ENCODE results near the gene MEX3D. TPM values are rescaled to one million over a fixed set of nuclear protein-coding genes. Genes with fewer than 3 reads are reported as not detected.

The MEX3D gene
- polyA plus RNA-seq, 4 donors, result 4.1 to 14.8 (median 8.7) TPM

DNA sequence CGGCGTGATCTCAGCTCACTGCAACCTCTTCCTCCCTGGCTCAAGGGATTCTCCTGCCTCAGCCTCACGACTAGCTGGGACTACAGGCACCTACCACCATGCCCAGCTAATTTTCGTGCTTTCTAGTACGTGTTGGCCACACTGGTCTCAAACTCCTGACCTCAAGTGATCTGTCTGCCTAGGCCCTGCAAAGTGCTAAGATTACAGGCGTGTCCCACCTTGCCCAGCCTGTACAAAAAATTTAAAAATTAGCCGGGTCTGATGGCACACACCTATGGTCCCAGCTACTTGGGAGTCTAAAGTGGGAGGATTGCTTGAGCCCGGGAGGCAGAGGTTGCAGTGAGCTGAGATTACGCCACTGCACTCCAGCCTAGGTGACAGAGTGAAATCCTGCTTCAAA is 4.7 kb upstream of the MEX3D start:
- Histone ChIP-seq H3K27me3 (ENCODE audit: control insufficient read depth in 3 of 3, insufficient read depth in 3 of 3, low read length in 3 of 3) (peaks cover 0 to 10% (median 0%) of the 10 kb centered on the region in 3 donors), H3K36me3 (ENCODE audit: control insufficient read depth in 3 of 3, insufficient read depth in 2 of 3, low read depth in 1 of 3, low read length in 3 of 3) (peaks cover 3 to 30% (median 6%) of the 10 kb centered on the region in 3 donors), H3K4me3 (ENCODE audit: low read depth in 1 of 3, low read length in 3 of 3) (no peak overlapping the region), H3K4me1 (ENCODE audit: control insufficient read depth in 3 of 3, insufficient read depth in 2 of 3, low read depth in 1 of 3, low read length in 2 of 3) (peaks cover 0 to 3% (median 0%) of the 10 kb centered on the region in 3 donors), H3K9me3 (ENCODE audit: control insufficient read depth in 2 of 2, insufficient read depth in 1 of 2, low read depth in 1 of 2, low read length in 1 of 2) (peaks cover 0 to 5% of the 10 kb centered on the region in 2 donors), H3K27ac (ENCODE audit: low read depth in 1 of 3, low read length in 2 of 3) (no peak overlapping the region)
- DNase-seq (no peak), FAIRE-seq (no peak)
- 68 to 82% (median 75%) methylated on average over 9 of the region's 9 CpGs for WGBS, 3 donors

GRCh38 chr19:1571358-1571757 is 3.2 kb upstream of the MEX3D start:
- DNase-seq (no peak), FAIRE-seq (no peak)
- peaks cover 0 to 5% of the 10 kb centered on the region in 2 donors for H3K9me3 ChIP-seq (ENCODE audit: control insufficient read depth in 2 of 2, insufficient read depth in 1 of 2, low read depth in 1 of 2, low read length in 1 of 2)
- H3K4me3 ChIP-seq (ENCODE audit: low read depth in 1 of 3, low read length in 3 of 3), result no peak overlapping the region
- peaks cover 0 to 16% (median 0%) of the 10 kb centered on the region in 3 donors for H3K36me3 ChIP-seq (ENCODE audit: control insufficient read depth in 3 of 3, insufficient read depth in 2 of 3, low read depth in 1 of 3, low read length in 3 of 3)
- H3K4me1 ChIP-seq (ENCODE audit: control insufficient read depth in 3 of 3, insufficient read depth in 2 of 3, low read depth in 1 of 3, low read length in 2 of 3), result peaks cover 0 to 4% (median 1%) of the 10 kb centered on the region in 3 donors
- no peak overlapping the region for H3K27ac ChIP-seq (ENCODE audit: low read depth in 1 of 3, low read length in 2 of 3)
- WGBS, 3 donors, result 87 to 91% (median 90%) methylated on average over 12 of the region's 12 CpGs
- H3K27me3 ChIP-seq (ENCODE audit: control insufficient read depth in 3 of 3, insufficient read depth in 3 of 3, low read length in 3 of 3), result peaks cover 0 to 10% (median 0%) of the 10 kb centered on the region in 3 donors

GRCh38 chr19:1570836-1571235 is 2.7 kb upstream of the MEX3D start:
- peaks cover 0 to 10% (median 0%) of the 10 kb centered on the region in 3 donors for H3K27me3 ChIP-seq (ENCODE audit: control insufficient read depth in 3 of 3, insufficient read depth in 3 of 3, low read length in 3 of 3)
- H3K36me3 ChIP-seq (ENCODE audit: control insufficient read depth in 3 of 3, insufficient read depth in 2 of 3, low read depth in 1 of 3, low read length in 3 of 3), result peaks cover 0 to 14% (median 0%) of the 10 kb centered on the region in 3 donors
- peaks cover 0 to 9% (median 5%) of the 10 kb centered on the region in 3 donors for H3K4me1 ChIP-seq (ENCODE audit: control insufficient read depth in 3 of 3, insufficient read depth in 2 of 3, low read depth in 1 of 3, low read length in 2 of 3)
- DNase-seq (no peak), FAIRE-seq (no peak)
- H3K9me3 ChIP-seq (ENCODE audit: control insufficient read depth in 2 of 2, insufficient read depth in 1 of 2, low read depth in 1 of 2, low read length in 1 of 2), result peaks cover 0 to 5% of the 10 kb centered on the region in 2 donors
- 91 to 93% (median 91%) methylated on average over 13 of the region's 13 CpGs for WGBS, 3 donors
- no peak overlapping the region for H3K27ac ChIP-seq (ENCODE audit: low read depth in 1 of 3, low read length in 2 of 3)
- H3K4me3 ChIP-seq (ENCODE audit: low read depth in 1 of 3, low read length in 3 of 3), result no peak overlapping the region

DNA sequence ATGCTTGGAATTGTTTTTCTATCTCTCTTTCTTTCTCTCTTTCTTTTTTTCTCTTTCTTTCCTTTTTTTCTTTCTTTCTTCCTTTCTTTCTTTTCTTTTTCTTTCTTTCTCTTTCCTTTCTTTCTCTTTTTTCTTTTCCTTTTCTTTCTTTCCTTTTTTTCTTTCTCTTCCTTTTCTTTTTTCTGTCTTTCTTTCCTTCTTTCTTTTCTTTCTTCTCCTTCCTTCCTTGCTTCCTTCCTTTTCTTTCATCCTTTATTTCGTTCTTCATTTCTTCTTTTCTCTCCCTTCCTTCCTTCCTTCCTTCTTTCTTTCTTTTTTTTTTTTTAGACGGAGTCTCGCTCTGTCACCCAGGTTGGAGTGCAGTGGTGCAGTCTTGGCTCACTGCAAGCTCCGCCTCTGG is 1.9 kb upstream of the MEX3D start:
- Histone ChIP-seq H3K4me1 (ENCODE audit: control insufficient read depth in 3 of 3, insufficient read depth in 2 of 3, low read depth in 1 of 3, low read length in 2 of 3) (peaks cover 0 to 10% (median 5%) of the 10 kb centered on the region in 3 donors), H3K9me3 (ENCODE audit: control insufficient read depth in 2 of 2, insufficient read depth in 1 of 2, low read depth in 1 of 2, low read length in 1 of 2) (peaks cover 0 to 5% of the 10 kb centered on the region in 2 donors), H3K27me3 (ENCODE audit: control insufficient read depth in 3 of 3, insufficient read depth in 3 of 3, low read length in 3 of 3) (peaks cover 0 to 10% (median 0%) of the 10 kb centered on the region in 3 donors), H3K27ac (ENCODE audit: low read depth in 1 of 3, low read length in 2 of 3) (no peak overlapping the region), H3K4me3 (ENCODE audit: low read depth in 1 of 3, low read length in 3 of 3) (no peak overlapping the region), H3K36me3 (ENCODE audit: control insufficient read depth in 3 of 3, insufficient read depth in 2 of 3, low read depth in 1 of 3, low read length in 3 of 3) (peaks cover 0 to 16% (median 0%) of the 10 kb centered on the region in 3 donors)
- 64 to 75% (median 71%) methylated on average over 4 of the region's 4 CpGs for WGBS, 3 donors
- FAIRE-seq (no peak), DNase-seq (no peak)

- H3K27me3 ChIP-seq (ENCODE audit: control insufficient read depth in 3 of 3, insufficient read depth in 3 of 3, low read length in 3 of 3), result peaks cover 0 to 10% (median 0%) of the 10 kb centered on the region in 3 donors
- DNase-seq (no peak), FAIRE-seq (no peak)
- H3K4me1 ChIP-seq (ENCODE audit: control insufficient read depth in 3 of 3, insufficient read depth in 2 of 3, low read depth in 1 of 3, low read length in 2 of 3), result peaks cover 0 to 10% (median 5%) of the 10 kb centered on the region in 3 donors
- WGBS, 3 donors, result 1 to 3% methylated on average over 13 to 73 of the region's 73 CpGs; no CpG with 5 or more reads in 1 of the 3 donors
- H3K9me3 ChIP-seq (ENCODE audit: control insufficient read depth in 2 of 2, insufficient read depth in 1 of 2, low read depth in 1 of 2, low read length in 1 of 2), result peaks cover 0 to 5% of the 10 kb centered on the region in 2 donors
- peak overlapping the region in 2 of 3 donors; percentile 65 to 84 for H3K4me3 ChIP-seq (ENCODE audit: low read depth in 1 of 3, low read length in 3 of 3)
- peaks cover 0 to 31% (median 0%) of the 10 kb centered on the region in 3 donors for H3K36me3 ChIP-seq (ENCODE audit: control insufficient read depth in 3 of 3, insufficient read depth in 2 of 3, low read depth in 1 of 3, low read length in 3 of 3)
- no peak overlapping the region for H3K27ac ChIP-seq (ENCODE audit: low read depth in 1 of 3, low read length in 2 of 3)
These were observed 287 bp downstream of the MEX3D start for GRCh38 chr19:1567848-1568227.

GRCh38 chr19:1567116-1567847 is 843 bp downstream of the MEX3D start:
- DNase-seq (peak in 1 of 2 donors; percentile 37), FAIRE-seq (no peak)
- 0 to 2% (median 0%) methylated on average over 12 to 108 of the region's 108 CpGs for WGBS, 3 donors
- Histone ChIP-seq H3K27ac (ENCODE audit: low read depth in 1 of 3, low read length in 2 of 3) (peak overlapping the region; percentile 66 to 95 (median 84)), H3K4me3 (ENCODE audit: low read depth in 1 of 3, low read length in 3 of 3) (peak overlapping the region; percentile 65 to 89 (median 84)), H3K9me3 (ENCODE audit: control insufficient read depth in 2 of 2, insufficient read depth in 1 of 2, low read depth in 1 of 2, low read length in 1 of 2) (peaks cover 0 to 5% of the 10 kb centered on the region in 2 donors), H3K27me3 (ENCODE audit: control insufficient read depth in 3 of 3, insufficient read depth in 3 of 3, low read length in 3 of 3) (peaks cover 0 to 10% (median 0%) of the 10 kb centered on the region in 3 donors), H3K4me1 (ENCODE audit: control insufficient read depth in 3 of 3, insufficient read depth in 2 of 3, low read depth in 1 of 3, low read length in 2 of 3) (peaks cover 0 to 10% (median 5%) of the 10 kb centered on the region in 3 donors), H3K36me3 (ENCODE audit: control insufficient read depth in 3 of 3, insufficient read depth in 2 of 3, low read depth in 1 of 3, low read length in 3 of 3) (peaks cover 0 to 36% (median 0%) of the 10 kb centered on the region in 3 donors)

GRCh38 chr19:1566392-1567115 is 1.6 kb downstream of the MEX3D start:
- 12 to 20% (median 17%) methylated on average over 28 to 42 of the region's 42 CpGs for WGBS, 3 donors
- peak overlapping the region; percentile 43 to 89 (median 84) for H3K4me3 ChIP-seq (ENCODE audit: low read depth in 1 of 3, low read length in 3 of 3)
- H3K27ac ChIP-seq (ENCODE audit: low read depth in 1 of 3, low read length in 2 of 3), result peak overlapping the region; percentile 32 to 95 (median 84)
- peaks cover 0 to 37% (median 0%) of the 10 kb centered on the region in 3 donors for H3K36me3 ChIP-seq (ENCODE audit: control insufficient read depth in 3 of 3, insufficient read depth in 2 of 3, low read depth in 1 of 3, low read length in 3 of 3)
- H3K27me3 ChIP-seq (ENCODE audit: control insufficient read depth in 3 of 3, insufficient read depth in 3 of 3, low read length in 3 of 3), result peaks cover 0 to 10% (median 0%) of the 10 kb centered on the region in 3 donors
- DNase-seq (peak; percentile 35 to 90), FAIRE-seq (no peak)
- H3K4me1 ChIP-seq (ENCODE audit: control insufficient read depth in 3 of 3, insufficient read depth in 2 of 3, low read depth in 1 of 3, low read length in 2 of 3), result peaks cover 0 to 10% (median 5%) of the 10 kb centered on the region in 3 donors
- peaks cover 0 to 5% of the 10 kb centered on the region in 2 donors for H3K9me3 ChIP-seq (ENCODE audit: control insufficient read depth in 2 of 2, insufficient read depth in 1 of 2, low read depth in 1 of 2, low read length in 1 of 2)

DNA sequence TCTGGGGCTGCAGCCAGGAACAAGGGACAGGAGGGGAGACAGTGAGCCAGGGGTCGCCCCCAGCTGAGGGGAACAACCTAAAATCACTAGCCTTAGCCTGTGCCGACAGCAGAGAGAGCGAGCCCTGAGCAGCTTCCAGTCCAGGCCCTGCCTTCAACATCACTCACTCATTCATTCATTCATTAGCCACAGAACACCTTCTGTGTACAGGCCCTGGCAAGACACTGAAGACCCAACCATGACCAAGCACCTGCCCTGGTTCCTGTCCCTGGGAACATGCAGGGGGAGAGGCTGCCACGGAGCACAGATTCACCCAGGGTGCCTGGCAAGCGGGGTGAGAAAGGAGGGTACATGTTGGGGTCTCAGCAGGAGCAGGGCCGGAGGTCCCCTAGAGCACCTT is 4.9 kb downstream of the MEX3D start:
- WGBS, 3 donors, result 88 to 97% (median 95%) methylated on average over 6 of the region's 6 CpGs

More for the DNA sequence above, 4.9 kb downstream of the MEX3D start:
- Histone ChIP-seq H3K36me3 (ENCODE audit: control insufficient read depth in 3 of 3, insufficient read depth in 2 of 3, low read depth in 1 of 3, low read length in 3 of 3) (peaks cover 0 to 62% (median 0%) of the 10 kb centered on the region in 3 donors), H3K27me3 (ENCODE audit: control insufficient read depth in 3 of 3, insufficient read depth in 3 of 3, low read length in 3 of 3) (no peaks in the 10 kb centered on the region), H3K4me1 (ENCODE audit: control insufficient read depth in 3 of 3, insufficient read depth in 2 of 3, low read depth in 1 of 3, low read length in 2 of 3) (peaks cover 0 to 7% (median 5%) of the 10 kb centered on the region in 3 donors), H3K9me3 (ENCODE audit: control insufficient read depth in 2 of 2, insufficient read depth in 1 of 2, low read depth in 1 of 2, low read length in 1 of 2) (no peaks in the 10 kb centered on the region), H3K4me3 (ENCODE audit: low read depth in 1 of 3, low read length in 3 of 3) (no peak overlapping the region), H3K27ac (ENCODE audit: low read depth in 1 of 3, low read length in 2 of 3) (no peak overlapping the region)
- no peak for DNase-seq
- FAIRE-seq, result no peak
